Measurements from ENCODE around the gene ADSL.

Gene ADSL

GRCh38 chr22:40406063-40406890 lies 60.0 kb downstream of the ADSL start:
- no peak for DNase-seq

DNA sequence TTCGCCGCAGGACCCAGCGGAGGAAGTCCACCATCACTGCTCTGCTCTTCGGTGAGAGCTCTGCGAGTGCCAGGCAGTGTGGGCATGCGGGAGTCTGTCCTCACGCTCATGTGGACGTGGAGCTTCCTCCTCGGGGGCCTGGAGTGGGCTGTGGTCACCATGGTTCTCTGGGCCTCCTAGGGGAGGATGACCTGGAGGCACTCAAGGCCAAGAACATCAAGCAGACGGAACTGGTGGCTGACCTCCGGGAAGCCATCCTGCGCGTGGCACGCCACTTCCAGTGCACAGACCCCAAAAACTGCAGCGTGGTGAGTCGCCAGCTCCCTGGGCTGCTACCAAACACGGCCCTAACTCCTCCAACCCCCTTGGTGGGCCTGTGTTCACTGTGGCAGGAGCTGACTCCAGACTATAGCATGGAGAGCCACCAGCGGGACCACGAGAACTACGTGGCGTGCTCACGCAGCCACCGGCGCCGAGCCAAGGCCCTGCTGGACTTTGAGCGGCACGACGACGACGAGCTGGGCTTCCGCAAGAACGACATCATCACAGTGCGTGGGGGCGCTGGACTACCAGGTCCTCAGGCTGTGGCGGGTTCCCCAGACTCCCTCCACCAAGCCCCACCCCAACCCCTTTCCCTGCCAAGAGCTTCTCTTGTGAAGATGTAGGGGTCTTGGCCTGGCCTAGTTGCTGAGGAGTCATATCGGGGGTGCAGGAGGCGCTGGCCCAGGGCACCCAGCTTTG lies 60.9 kb downstream of the ADSL start:
- DNase-seq, result no peak

- no peak for DNase-seq
These were observed 61.8 kb downstream of the ADSL start for GRCh38 chr22:40407831-40408717.

DNA sequence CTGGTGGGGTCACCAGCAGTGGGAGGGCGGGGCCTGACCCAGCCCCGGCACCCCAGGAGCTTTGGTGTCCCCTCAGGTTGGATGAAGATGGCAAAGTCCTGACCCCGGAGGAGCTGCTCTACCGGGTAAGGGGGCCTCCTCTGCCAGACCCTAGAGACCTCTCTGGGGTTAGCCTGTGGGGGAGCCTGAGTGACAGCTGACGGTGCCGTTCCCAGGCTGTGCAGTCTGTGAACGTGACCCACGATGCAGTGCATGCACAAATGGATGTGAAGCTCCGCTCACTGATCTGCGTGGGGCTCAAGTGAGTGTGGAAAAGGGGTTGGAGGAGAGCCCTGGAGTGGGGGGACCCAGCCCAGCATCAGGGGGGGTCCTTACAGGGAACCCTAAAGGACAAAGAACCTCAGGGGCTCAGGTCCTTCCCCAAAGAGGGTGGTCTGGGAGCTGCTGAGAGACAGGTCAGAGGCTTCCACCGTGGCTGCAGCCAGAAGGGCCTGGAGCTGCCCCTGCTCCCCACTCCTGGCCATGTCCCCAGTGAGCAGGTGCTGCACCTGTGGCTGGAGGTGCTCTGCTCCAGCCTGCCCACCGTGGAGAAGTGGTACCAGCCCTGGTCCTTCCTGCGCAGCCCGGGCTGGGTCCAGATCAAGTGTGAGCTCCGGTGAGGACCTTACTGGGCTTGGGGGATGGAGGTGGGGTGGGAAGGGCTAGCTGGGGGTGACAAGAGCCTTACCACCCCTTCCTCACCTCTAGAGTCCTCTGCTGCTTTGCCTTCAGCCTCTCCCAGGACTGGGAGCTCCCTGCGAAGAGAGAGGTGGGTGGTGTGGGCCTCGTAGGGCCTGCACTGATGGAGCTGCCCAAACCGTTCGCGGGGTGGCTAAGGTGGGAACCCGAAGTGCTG lies 62.7 kb downstream of the ADSL start:
- no peak for DNase-seq

DNA sequence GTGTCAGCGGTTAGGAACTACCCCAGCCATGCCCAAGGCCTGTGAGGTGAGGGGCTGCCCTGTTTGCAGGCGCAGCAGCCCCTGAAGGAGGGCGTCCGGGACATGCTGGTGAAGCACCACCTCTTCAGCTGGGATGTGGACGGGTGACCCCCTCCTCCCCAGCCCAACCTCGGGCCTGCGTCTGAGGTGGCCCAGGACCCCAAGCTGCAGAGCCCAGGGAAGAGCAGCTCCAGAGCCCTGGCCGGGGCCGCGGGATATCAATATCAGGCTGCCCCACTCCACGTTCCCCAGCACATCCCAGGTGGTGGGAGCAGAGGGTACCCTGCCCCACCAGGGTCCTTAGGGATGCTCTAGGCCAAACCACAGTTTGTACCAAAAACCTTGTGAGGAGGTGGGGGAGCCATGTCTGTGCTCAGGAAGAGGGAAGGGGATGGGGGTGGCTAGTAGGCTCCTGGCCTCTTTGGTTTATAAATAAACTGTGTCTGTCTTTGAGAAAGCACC lies 63.4 kb downstream of the ADSL start:
- no peak for DNase-seq

GRCh38 chr22:40410272-40410671 lies 64.0 kb downstream of the ADSL start:
- DNase-seq, result no peak

GRCh38 chr22:40410731-40411505 lies 64.6 kb downstream of the ADSL start:
- DNase-seq, result no peak

DNA sequence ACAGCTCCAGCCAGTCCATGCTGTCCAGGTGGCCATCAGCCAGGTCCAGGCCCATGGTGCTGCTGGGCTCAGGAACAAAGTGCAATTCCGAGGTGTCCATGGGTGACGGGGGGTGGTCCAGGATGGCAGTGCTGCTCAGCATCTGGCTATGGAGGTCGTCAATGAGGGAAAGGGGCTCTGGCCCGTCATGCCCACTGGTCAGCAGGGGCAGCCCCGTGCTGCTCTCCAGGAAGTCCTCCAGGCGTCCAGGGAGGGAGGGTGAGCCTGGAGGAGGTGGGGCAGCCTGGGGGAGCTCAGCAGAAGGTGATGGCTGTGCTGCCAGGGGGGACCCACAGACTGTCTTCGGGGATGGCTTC lies 65.2 kb downstream of the ADSL start:
- no peak for DNase-seq

DNA sequence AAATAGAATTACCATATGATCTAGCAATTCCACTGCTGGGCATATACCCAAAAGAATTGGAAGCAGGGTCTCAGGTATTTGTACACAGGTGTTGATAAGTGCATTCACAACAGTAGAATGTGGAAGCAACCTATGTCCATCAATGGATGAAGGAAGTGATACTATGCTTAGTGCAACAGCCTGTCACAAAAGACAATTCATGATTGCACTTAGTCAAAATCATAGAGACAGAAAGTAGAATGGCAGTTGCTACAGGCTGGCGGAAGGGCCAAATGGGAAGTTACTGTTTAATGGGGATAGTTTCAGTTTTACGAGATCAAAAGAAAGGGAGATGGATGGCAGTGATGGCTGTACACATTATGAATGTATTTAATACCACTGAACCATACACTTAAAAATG lies 66.1 kb downstream of the ADSL start:
- no peak for DNase-seq

GRCh38 chr22:40413873-40414272 lies 67.6 kb downstream of the ADSL start:
- no peak for DNase-seq

DNA sequence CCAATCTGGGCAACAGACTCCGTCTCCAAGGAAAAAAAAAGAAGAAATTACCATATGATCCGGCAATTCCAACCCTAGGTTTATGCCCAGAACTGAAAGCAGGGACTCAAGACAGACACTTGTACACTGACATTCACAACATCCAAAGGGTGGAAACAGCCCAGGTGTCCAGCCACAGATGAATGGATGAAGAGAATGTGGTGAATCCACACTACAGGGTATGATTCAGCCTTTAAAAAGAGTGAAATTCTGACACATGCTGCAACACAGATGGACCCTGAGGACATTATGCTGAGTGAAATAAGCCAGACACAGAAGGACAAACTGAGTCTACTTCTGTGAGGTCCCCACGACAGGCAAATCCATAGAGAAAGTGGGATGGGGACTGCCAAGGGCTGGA lies 68.0 kb downstream of the ADSL start:
- no peak for DNase-seq

- DNase-seq, result no peak
These were observed 68.7 kb downstream of the ADSL start for GRCh38 chr22:40414838-40415505.

- no peak for DNase-seq
These were observed 69.4 kb downstream of the ADSL start for GRCh38 chr22:40415531-40416266.

DNA sequence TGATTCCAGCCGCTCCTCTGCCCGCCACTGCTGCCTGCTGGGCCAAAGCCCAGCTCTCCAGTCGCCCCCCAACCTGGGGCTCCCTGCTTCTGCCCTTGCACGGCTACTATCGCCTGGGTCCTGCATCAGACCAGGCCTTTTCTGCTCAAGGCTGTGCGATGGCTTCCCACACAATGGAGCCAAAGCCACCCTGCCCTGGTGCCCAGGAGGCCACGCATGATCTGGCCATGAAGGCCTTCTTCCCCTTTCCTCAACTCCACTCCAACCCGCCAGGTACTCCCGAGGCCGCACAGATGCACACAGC lies 69.9 kb downstream of the ADSL start:
- no peak for DNase-seq

DNA sequence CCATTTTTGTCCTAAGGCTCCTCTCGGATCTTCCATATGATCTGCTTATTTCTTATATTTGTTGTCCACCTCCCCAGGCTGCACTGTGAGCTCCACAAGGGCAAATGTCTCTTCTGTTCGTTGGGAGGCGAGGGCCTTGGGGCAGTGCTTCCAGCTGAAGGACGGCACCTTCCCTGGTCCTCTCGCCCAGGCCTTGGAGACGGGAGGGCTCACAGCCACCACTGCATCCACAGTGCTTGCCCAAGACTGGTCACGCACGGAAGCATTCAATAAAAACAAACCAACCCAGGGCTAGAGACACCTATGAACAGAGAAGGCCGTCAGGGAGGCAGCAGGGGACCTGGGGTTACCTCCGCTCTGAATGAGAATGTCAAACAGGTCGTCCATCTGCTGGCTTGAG lies 70.3 kb downstream of the ADSL start:
- no peak for DNase-seq

GRCh38 chr22:40417041-40417440 lies 70.7 kb downstream of the ADSL start:
- DNase-seq, result no peak

DNA sequence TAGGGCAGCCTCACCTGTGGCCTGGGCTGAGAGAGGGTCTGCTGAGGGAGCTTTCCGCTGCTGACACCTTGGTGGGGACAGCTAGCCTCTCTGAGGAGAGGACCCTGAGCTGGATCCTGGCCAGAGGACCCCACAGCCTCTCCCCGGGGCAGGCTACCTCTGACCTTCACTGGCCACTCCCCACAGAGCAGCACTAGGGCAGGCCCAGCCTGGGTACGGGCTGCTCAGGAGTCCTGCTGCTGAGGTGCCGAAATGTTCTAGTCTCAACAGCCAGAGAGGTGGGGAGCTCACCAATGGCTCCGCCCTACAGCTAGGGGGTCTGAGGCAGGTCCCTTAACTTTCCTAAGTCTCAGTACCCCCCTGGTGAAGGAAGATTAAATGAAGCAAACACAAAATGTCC lies 71.6 kb downstream of the ADSL start:
- DNase-seq, result no peak

- peak; percentile 84 for DNase-seq
These were observed 72.3 kb downstream of the ADSL start for GRCh38 chr22:40418366-40419201.

DNA sequence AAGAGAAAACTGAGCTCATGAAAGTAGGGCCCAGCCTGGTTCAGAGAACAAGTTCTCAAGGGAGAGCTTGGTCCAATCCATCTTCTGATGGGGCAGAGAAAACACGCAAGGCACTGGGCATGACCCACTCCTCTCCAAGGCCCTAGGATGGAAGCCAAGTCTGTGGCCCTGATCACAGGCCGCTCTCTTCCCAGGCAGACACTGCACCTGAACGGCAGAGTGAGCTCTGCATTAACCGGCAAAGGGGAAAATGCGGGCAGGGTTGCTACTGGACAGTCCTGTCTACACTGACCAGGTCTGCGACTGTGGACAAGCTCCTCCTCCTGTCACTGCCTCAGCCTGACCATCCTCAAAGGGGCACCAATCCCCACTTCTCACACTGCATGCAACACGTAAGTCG lies 73.4 kb downstream of the ADSL start:
- no peak for DNase-seq

Data from eye (tissue), 1 donor.